GM12874 (cell line): ENCODE data around the gene DLG5.

ENCODE experiments used
- CTCF ChIP-seq: IDR thresholded peaks from 2 replicates; pipeline ENCODE4 v1.5.1; 2011; ENCODE audit warnings: low read depth, mild to moderate bottlenecking, control low read depth, low read length, moderate library complexity; ENCODE audit not compliant: insufficient read depth

DLG5 gene

GRCh38 chr10:77829356-77829755 is 97.2 kb downstream of the DLG5 start:
- TF ChIP-seq CTCF: no peak

- no peak for TF ChIP-seq CTCF
These were observed 98.2 kb downstream of the DLG5 start for GRCh38 chr10:77828377-77828776.

GRCh38 chr10:77827366-77827765 is 99.2 kb downstream of the DLG5 start:
- no peak for TF ChIP-seq CTCF

GRCh38 chr10:77825965-77826364 is 100.6 kb downstream of the DLG5 start:
- TF ChIP-seq CTCF: no peak

- no peak for TF ChIP-seq CTCF
These were observed 101.6 kb downstream of the DLG5 start for GRCh38 chr10:77824908-77825307.

- no peak for TF ChIP-seq CTCF
These were observed 102.6 kb downstream of the DLG5 start for GRCh38 chr10:77823811-77824542.

GRCh38 chr10:77821551-77821950 is 105.0 kb downstream of the DLG5 start:
- TF ChIP-seq CTCF: no peak

GRCh38 chr10:77821036-77821435 is 105.5 kb downstream of the DLG5 start:
- TF ChIP-seq CTCF: no peak
